Sigmoid colon (tissue), 7 donors: ENCODE measurements around the gene DAPK1. TPM values are rescaled to one million over a fixed set of nuclear protein-coding genes. Genes with fewer than 3 reads are reported as not detected.

Source experiments
- DNase-seq: peaks from one replicate; pipeline ENCODE4 v3.0.0-alpha.2; 2019
- H3K27ac ChIP-seq, 4 donors: fragments of 200-600 bp; sonication (generic); one replicate each; pipeline ENCODE4 v1.5.1; 2016 to 2019; ENCODE audit warnings: mild to moderate bottlenecking in 1 of 4
- H3K27me3 ChIP-seq, 3 donors: fragments of 200-600 bp; sonication (generic); one replicate each; pipeline ENCODE4 v1.5.1; 2019; ENCODE audit warnings: mild to moderate bottlenecking in 1 of 3
- H3K36me3 ChIP-seq, 4 donors: fragments of 200-600 bp; sonication (generic); one replicate each; pipeline ENCODE4 v1.5.1; 2016 to 2019
- H3K4me1 ChIP-seq, 4 donors: fragments of 200-600 bp; sonication (generic); one replicate each; pipeline ENCODE4 v1.5.1; 2017 to 2019
- H3K4me3 ChIP-seq, 4 donors: fragments of 200-600 bp; sonication (generic); one replicate each; pipeline ENCODE4 v1.5.1; 2017 to 2019; ENCODE audit warnings: mild to moderate bottlenecking in 2 of 4, moderate library complexity in 1 of 4
- H3K9me3 ChIP-seq, 4 donors: fragments of 200-600 bp in 3 of 4; sonication (generic) in 3 of 4; one replicate each; pipeline versions ENCODE4 v1.5.1 to v1.6.1; 2013 to 2019
- EP300 ChIP-seq, 4 donors: sonication (generic); formaldehyde crosslinking; IDR thresholded peaks; one replicate each; pipeline ENCODE4 v1.6.1; 2017; ENCODE audit warnings: antibody characterized with exemption in 4 of 4
- POLR2A ChIP-seq, 2 donors: fragments of 450-650 bp; IDR thresholded peaks; one replicate each; pipeline ENCODE4 v1.6.1; 2016; ENCODE audit warnings: antibody characterized with exemption in 2 of 2, mild to moderate bottlenecking in 2 of 2, moderate library complexity in 2 of 2
- POLR2AphosphoS5 ChIP-seq, 4 donors: sonication (generic); formaldehyde crosslinking; IDR thresholded peaks; one replicate each; pipeline ENCODE4 v1.6.1; 2017; ENCODE audit warnings: antibody characterized with exemption in 4 of 4
- WGBS, 2 donors: extraction: QIAGEN DNeasy Blood & Tissue Kit; methylation state at CpG; one replicate each; pipeline ENCODE4 v1.1.7; 2013; 5-methylcytosine and 5-hydroxymethylcytosine counted together
- intact Hi-C: fragments of 100-400 bp; cut with DNase I; formaldehyde crosslinking; loops from one replicate; pipeline ENCODE4 v1.15.1; 2023
- polyA plus RNA-seq, 3 donors: library from polyadenylated mRNA; stranded (reverse); fragments of 200-250 nt; gene quantifications; one replicate each; pipeline ENCODE4 v1.2.3, GENCODE V29; 2013
- total RNA-seq, 4 donors: library from RNA; depleted of rRNA; stranded (reverse); fragments of >200 nt; gene quantifications; one replicate each; pipeline ENCODE4 v1.1.0, GENCODE V29; 2016
- TF ChIP-seq, protein P1 (sequence below), 4 experiments: fragments of 450-650 bp in 3 of 4; fragments of 200-600 bp in 1 of 4; IDR thresholded peaks; one replicate each; pipeline ENCODE4 v1.5.1; 2016 to 2019; ENCODE audit warnings: antibody characterized with exemption in 4 of 4, mild to moderate bottlenecking in 3 of 4, moderate library complexity in 2 of 4
- donor health status: healthy with polysubstance abuse.
- donor health status: Bipolar disorder and iron deficiency.
- donor health status: healthy.

The DAPK1 gene
- total and polyA plus RNA-seq, 7 donors: 4.8 to 92.5 (median 78.1) TPM

DNA sequence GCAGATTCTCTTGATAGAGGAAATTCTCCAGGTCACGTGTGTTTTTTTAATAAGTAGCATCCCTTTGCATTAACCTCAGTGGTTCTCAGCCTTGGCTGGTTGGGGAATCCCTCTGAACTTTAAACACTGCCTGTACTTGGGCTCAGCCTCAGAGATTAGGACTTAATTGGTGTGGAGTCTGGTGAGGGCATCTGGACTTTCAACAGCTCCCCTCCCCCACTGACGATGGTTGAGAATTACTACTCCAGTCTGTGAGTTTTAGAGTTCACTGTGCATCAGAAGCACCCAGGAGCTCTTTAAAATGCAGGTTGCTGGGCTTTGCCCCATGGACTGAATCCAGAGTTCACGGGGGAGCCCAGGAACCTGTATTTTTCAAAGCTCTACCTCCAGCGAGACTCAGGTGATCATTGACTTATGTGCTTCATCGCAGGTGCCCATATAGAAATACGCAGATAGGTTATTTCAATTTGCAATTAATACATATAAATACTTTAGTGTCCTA lies 71.4 kb downstream of the DAPK1 start:
- Histone ChIP-seq H3K27me3 (no peaks in the 10 kb centered on the region), H3K4me3 (no peak overlapping the region), H3K27ac (peak overlapping the region; percentile 63 to 74 (median 69)), H3K4me1 (peaks cover 0 to 97% (median 95%) of the 10 kb centered on the region in 4 donors), H3K9me3 (no peaks in the 10 kb centered on the region), H3K36me3 (no peaks in the 10 kb centered on the region)
- WGBS, 2 donors: 47 to 77% methylated on average over 6 of the region's 6 CpGs
- TF ChIP-seq, protein P1, sequence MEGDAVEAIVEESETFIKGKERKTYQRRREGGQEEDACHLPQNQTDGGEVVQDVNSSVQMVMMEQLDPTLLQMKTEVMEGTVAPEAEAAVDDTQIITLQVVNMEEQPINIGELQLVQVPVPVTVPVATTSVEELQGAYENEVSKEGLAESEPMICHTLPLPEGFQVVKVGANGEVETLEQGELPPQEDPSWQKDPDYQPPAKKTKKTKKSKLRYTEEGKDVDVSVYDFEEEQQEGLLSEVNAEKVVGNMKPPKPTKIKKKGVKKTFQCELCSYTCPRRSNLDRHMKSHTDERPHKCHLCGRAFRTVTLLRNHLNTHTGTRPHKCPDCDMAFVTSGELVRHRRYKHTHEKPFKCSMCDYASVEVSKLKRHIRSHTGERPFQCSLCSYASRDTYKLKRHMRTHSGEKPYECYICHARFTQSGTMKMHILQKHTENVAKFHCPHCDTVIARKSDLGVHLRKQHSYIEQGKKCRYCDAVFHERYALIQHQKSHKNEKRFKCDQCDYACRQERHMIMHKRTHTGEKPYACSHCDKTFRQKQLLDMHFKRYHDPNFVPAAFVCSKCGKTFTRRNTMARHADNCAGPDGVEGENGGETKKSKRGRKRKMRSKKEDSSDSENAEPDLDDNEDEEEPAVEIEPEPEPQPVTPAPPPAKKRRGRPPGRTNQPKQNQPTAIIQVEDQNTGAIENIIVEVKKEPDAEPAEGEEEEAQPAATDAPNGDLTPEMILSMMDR (IDR thresholded peaks at IDR 0.05): no peak
- TF ChIP-seq EP300 (IDR thresholded peaks at IDR 0.05): no peak
- TF ChIP-seq POLR2AphosphoS5 (IDR thresholded peaks at IDR 0.05): no peak
- TF ChIP-seq POLR2A (IDR thresholded peaks at IDR 0.05): no peak
- intact Hi-C loops: no loop called here
- DNase-seq: no peak

DNA sequence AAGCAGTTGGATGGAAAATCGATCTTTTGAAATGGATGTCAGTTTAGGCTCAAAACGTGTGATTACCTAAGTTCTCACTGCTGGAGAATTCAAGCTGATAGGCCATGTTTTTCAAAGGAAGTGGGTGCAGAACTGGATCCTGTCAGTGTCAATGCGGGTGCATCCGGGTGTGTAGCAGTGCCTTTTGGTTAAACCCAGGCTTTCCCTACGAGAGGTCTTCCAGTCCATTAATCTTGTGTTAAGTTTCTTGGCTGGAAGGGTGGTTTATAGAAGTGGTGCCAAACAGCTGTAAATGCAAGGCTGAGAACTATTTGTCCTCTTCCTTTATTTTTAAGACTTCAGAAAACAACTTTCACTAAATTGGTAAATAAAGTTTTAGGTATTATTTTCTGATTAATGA lies 71.9 kb downstream of the DAPK1 start:
- TF ChIP-seq POLR2AphosphoS5 (IDR thresholded peaks at IDR 0.05): peak; percentile 63 to 88 (median 82)
- TF ChIP-seq, protein P1 (IDR thresholded peaks at IDR 0.05): no peak
- peak in 3 of 4 donors; percentile 37 to 70 (median 38) for TF ChIP-seq EP300 (IDR thresholded peaks at IDR 0.05)
- TF ChIP-seq POLR2A (IDR thresholded peaks at IDR 0.05): no peak
- H3K27me3 ChIP-seq: no peaks in the 10 kb centered on the region
- peak overlapping the region; percentile 63 to 74 (median 69) for H3K27ac ChIP-seq
- DNase-seq: no peak
- H3K4me1 ChIP-seq: peaks cover 0 to 97% (median 94%) of the 10 kb centered on the region in 4 donors
- H3K4me3 ChIP-seq: no peak overlapping the region
- 7 to 19% methylated on average over 5 of the region's 5 CpGs for WGBS, 2 donors
- H3K36me3 ChIP-seq: no peaks in the 10 kb centered on the region
- no peaks in the 10 kb centered on the region for H3K9me3 ChIP-seq
- intact Hi-C loops: no loop called here

DNA sequence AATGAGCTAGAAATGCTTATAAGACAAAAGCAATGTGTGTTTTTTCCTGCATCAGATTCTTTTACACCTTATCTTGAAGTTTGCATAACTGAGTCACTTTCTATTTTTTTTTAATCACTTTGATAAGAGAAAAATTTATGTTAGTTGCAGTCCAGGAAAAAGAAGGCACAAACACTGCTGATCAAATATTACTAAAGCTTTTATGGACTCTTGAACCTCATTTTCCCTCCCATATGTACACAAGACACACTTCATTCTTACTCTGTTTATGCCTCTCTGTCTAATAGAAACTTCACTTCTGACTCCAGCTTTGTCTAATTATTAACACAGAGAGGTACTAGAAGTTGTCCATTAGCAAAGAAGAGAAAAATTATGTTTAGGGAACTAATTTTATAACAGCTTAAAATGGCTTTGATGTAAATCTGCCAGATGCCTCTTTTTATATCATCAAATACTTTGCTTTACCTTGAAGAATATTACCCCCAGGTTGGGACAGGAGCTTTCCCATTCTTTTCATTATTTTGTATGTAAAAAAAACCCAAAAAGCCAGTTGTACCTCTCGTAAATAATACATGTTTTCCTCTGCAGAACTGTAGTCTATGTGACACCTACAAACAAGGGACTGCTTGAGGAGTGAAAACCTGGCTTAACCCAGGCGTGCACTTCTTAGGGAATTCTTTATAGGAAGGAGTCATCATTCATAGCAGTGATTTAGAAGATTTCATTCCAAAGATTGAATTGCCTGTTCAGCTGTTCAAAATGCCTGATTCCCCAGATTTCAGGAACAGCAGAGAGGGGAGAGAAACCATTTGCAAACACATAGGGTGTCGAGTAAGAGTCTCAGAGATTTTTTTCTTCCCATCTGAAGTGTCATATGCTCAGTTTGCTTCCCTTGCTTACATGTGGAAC lies 72.6 kb downstream of the DAPK1 start:
- Histone ChIP-seq H3K27me3 (no peaks in the 10 kb centered on the region), H3K27ac (peak overlapping the region; percentile 63 to 74 (median 69)), H3K36me3 (no peaks in the 10 kb centered on the region), H3K9me3 (no peaks in the 10 kb centered on the region), H3K4me1 (peaks cover 0 to 92% (median 87%) of the 10 kb centered on the region in 4 donors), H3K4me3 (no peak overlapping the region)
- intact Hi-C loops: no loop called here
- TF ChIP-seq, protein P1 (IDR thresholded peaks at IDR 0.05): no peak
- TF ChIP-seq EP300 (IDR thresholded peaks at IDR 0.05) (no peak), POLR2A (IDR thresholded peaks at IDR 0.05) (no peak)
- no peak for DNase-seq
- 12 to 67% methylated on average over 3 of the region's 3 CpGs for WGBS, 2 donors

DNA sequence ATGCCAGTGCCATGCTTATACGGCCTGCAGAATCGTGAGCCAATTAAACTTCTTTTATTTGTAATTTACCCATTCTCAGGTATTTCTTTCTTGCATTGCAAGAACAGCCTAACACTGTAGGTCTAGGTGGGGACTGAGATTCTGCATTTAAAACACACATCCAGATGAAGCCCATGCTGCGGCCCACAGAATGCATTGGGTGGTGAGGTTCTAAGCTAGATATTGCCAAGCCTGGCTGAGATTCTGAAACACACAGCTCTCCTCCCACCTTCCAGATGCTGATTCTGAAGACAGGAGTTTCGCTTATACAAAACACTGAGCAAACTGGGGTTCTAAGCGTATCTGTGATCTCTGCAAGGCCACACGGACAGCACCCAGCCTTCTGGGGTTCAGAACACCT lies 75.1 kb downstream of the DAPK1 start:
- Histone ChIP-seq H3K9me3 (no peaks in the 10 kb centered on the region), H3K4me3 (no peak overlapping the region), H3K4me1 (peaks cover 0 to 94% (median 84%) of the 10 kb centered on the region in 4 donors), H3K36me3 (no peaks in the 10 kb centered on the region), H3K27ac (peak overlapping the region in 3 of 4 donors; percentile 65 to 74 (median 73)), H3K27me3 (no peaks in the 10 kb centered on the region)
- no peak for TF ChIP-seq POLR2AphosphoS5 (IDR thresholded peaks at IDR 0.05)
- no peak for TF ChIP-seq POLR2A (IDR thresholded peaks at IDR 0.05)
- TF ChIP-seq, protein P1 (IDR thresholded peaks at IDR 0.05): no peak
- TF ChIP-seq EP300 (IDR thresholded peaks at IDR 0.05): no peak
- DNase-seq: no peak
- intact Hi-C loops: no loop called here
- WGBS, 2 donors: 92 to 94% methylated on average over 6 of the region's 6 CpGs
